Fibroblast of skin of right biceps (primary cell): ENCODE data around the gene ZC3HAV1.
A peak's percentile ranks its signal among the peaks of the same experiment; 100 is the strongest.
"Not testable (repeated sequence)": the region's sequence is repeated elsewhere in the genome, so short reads cannot be mapped to it uniquely, and the experiment has no call there.

Experiments used
- DNase-seq: peaks from one replicate; pipeline ENCODE4 v3.0.0-alpha.2; 2013

The ZC3HAV1 gene

DNA sequence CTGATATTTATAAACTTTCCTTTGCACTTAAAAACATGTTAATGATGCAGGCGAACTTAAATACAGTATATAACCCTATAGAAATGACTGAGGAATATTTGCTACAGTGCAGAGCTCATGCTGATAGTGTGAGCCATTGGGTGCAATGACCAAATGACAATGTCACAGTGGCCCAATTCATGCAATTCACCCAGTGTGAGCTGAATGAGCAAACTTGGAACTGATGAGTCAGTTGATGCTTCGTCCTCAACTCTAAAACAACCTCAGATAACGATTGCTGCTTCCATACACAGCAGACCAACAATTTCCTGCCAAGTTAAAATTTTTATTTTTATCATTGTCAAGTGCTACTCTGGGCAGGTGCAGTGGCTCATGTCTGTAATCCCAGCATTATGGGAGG, 61.5 kb downstream of the ZC3HAV1 start:
- no peak for DNase-seq

DNA sequence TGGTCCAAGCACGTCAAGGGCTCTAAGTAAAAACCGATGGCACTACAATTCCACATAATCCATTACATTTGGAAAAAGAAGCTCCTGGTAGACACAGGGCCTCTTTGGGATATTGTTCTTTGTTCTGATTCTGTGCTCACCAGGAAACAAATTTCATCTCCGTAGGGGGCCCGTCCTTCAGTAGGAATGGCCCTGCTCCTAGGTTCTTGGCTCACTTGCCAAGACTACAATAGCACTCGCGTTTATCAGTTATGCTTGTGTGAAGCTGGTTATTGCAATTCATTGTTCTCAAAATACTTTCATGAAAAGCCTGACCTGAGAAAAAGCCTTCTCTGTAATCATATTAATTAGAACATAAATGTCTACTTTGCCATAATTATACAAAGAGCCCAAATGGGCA, 63.4 kb downstream of the ZC3HAV1 start:
- DNase-seq = no peak

DNA sequence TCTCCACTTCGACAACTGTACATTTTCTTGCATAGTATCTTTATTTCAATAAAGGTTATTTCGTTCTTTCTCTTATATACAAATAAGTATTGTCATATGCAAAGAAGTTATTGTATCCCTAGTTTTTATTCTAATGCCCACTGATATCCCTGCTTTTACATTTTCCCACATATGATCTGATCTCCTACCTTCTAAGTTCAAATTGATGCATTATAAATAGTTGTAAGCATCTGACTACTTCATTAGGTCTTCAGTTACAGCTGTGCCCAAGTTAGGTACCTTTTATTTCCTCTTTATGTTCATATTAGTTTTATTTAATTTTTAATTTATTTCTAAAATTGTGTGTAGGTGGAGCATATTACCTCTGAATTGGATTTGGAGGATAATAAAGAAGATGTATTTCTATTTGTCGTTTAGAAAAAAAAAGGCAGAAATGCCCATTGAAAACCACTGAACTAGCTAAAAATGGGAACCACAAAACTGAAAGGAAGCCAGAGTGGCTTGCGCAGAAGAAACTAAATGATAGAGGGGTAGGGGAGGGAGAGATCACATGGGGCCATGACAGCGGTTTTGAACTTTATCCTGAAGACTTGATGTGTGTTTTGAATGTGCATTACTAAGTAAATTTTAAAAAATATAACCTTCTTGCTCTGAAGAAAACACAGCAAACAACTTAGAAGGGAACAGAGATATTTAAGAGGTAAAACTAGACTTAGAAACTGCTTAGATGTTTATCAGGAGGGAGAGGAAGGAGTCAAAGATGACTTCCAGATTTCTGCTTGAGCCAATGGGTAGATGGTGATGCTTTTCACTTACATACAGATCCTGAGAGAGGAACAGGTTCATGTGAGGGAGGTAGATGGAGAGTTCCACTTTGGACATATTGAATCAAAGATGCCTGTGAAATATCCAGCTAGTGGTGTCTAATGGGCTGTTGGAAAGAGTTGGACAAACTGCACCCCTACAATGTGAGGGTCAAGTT, 64.4 kb downstream of the ZC3HAV1 start:
- DNase-seq = no peak

DNA sequence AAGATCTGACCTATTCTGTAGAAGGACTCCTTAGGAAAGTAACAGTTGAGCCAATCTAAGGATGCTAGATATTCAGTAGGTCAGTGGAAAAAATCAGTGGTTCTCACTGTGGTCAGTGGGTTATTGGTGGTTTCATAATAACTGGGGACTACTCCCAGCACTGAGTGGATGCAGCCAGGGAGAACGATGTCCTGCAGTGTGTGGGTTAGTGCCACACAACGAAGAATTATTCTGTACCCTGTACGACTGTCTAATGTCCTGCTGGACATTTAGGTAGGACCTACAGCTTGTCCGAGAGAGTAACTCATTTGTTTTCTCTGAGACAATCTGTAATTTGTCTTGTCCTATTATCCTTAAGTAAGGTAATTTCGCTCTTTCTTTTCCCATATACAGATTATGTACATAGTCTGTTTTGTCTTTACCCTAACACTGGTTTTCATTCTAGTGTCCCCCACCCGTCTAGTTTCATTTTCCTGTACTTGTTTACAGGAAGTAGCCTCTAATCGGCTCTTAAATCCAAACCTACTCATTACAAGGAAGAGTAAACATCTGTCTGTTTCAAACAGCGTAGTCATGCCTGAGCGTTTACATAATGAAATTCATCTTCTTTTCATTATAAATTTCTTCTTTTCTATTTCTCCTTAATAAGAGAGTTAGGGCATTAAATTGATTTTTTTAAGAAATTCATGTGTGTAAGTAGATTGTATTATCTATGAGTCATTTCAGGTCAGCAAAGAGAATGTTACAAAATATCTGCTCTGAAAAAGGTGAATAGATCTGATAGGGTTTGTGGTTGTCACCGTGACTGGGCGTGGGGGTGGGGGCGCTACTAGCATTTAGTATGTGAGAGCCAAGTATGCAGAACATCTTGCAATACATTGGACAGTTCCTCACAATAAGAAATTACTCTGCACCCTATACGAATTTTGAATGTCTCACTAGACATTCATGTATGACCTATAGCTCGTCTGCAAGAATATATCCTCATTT, 65.4 kb downstream of the ZC3HAV1 start:
- no peak for DNase-seq

DNA sequence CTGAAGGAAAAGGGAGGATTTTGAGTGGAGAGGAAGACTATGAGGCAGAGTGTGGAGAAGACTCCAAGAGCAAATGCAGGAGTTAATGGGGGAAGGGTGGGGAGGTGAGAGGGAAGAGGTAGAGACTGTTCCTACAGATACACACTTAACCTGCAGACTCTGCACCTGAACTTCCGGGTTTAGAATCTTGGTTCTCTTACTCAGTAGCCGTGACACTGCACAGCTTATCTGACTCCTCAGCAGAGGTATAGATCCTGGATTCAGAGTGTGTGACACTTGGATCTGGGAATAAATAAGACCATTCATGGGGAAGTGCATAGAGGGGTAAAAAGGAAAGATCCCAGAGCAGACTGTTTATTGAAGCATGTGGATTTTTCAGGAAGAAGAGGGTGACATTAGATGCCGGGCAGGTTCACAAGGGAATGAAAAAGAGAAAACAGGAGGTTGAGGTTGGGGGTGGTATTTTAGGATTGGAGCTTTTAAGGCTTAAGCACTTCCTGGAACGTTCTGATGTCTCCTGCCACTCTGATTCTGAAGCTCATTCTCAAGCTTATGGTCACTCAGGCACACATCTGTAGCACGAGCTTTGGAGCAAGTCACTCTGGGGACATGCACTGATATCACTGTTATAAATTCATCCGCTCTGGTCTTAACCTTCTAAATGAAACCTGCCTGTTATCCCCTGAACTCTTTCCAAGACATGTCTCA, 68.0 kb downstream of the ZC3HAV1 start:
- DNase-seq = no peak

GRCh38 chr7:139038691-139039090, 70.8 kb downstream of the ZC3HAV1 start:
- DNase-seq = no peak

DNA sequence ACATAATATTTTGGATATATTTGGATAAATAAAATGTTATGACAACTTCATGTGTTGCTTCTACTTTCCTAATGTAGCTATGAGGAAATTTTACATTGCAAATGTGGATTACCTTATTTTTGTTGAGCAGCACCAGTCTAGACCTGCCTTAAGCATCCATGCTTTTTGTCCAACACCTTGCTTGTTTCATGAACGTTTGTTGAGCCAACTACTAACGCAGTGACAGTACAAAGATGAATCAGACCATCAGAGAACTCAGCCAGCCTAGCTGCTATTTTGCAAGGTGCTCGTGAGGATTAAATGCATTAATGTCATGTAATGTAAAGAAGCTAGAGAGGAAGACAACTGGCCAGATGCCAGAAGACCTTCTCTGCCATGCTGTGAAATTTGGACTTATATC, 72.6 kb downstream of the ZC3HAV1 start:
- DNase-seq = no peak

- DNase-seq = peak; percentile 81
Measured at GRCh38 chr7:139035586-139036353, 73.8 kb downstream of the ZC3HAV1 start, which contains the start of gene ZC3HAV1L. Gene ZC3HAV1L, minus strand, starts transcription at chr7:139036042. Its CDS starts 25 bp downstream, at chr7:139036017.

DNA sequence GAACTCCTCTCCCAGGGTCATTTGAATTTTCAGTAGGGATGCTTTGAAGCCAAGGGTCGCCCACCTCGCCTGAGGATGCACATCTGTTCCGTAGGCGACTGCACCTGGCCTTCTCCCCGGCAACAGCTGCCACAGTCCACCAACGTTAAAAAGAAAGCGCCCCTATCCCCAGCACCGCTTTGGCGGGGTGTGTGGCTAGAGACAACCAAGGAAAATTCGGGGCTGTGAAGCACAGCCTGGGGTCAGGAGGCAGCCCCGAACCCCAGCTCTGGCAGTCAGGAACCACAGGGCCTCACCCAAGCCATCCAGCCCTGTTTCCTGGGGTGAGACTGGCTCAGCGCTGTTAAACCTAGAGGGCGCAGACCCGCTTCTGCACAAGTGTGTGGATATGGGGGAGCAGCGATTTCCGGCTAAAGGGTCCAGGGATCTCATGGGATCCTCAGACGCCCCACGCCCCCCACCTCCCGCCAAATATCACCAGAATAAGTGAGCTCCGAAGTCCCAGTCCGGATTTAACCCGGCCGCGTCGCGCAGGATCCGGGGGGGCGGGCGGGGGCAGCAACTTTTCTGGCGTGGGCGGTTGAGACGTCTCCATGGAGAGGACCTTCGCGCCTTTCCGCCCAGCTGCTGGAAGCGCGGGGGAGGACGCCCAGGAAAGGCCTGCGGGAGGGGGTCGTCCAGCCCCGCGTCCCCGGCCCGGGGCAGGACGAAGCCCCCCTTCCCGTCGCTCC, 74.5 kb downstream of the ZC3HAV1 start:
- peak; percentile 47 for DNase-seq

DNA sequence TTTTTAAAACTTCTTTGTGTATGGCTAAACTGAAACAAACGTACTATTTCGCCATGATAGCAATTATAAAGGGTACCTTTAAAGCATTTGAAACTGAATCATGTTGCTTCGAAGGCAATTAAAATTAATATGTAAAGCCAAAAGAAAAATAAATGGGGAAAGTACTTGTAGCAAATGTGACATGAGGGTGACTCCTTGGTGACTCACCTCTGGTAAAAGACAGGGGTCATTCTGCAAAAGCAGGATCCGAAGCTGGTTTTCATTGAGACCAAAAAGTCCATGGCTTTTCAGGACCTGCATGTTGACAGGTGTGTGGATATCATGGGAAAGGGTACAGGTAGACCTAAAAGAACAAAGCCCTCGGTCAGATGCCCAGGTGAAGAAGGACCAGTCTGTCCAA, 75.2 kb downstream of the ZC3HAV1 start:
- DNase-seq = peak; percentile 16

DNA sequence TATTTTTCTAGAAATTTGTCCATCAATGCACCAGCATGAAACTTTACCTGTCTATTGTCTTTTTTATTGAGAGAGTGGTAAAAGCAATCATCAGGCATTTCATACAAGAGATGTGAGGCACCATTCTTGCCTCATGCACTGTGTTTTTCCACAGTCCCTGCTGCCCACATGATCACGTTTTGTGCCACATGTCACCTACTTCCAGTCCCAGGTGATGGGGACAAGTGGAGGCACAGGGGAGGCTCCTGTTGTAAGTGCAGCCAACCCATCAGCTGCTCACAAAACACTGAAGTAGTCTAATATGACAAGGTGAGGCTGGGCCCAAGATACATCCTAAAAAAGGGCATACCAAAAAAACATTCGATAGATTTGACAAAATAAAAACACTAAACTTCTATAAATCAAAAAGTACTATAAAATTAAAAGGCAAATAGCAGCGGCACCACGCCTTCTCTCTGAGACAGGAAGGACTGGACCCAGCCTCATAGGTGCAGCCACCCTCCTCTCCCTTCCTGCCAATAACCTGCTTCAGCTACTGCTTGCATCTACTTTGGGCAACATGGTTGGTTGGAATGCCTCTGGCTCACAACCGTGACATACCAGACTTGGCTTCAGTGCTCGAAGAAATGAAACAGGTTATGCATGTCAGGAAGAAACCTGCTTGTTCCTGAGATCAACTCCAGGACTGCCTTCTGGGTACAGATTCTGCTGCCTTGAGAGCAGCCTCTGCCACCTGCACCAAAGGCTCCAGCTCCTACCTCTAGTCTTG, 76.0 kb downstream of the ZC3HAV1 start:
- no peak for DNase-seq

DNA sequence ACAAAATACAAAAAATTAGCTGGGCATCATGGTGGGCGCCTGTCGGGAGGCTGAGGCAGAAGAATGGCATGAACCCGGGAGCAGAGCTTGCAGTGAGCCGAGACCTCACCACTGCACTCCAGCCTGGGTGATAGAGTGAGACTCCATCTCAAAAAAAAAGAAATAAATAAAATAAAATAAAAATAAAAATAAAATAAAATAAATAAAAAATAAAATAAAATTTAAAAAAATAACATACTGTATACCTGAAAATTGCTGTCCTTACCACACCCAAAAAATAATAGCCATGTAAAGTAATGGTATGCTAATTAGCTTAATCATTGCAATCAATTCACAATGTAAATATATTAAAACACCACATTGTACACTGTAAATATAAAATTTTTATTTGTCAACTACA, 77.0 kb downstream of the ZC3HAV1 start:
- DNase-seq = no peak

DNA sequence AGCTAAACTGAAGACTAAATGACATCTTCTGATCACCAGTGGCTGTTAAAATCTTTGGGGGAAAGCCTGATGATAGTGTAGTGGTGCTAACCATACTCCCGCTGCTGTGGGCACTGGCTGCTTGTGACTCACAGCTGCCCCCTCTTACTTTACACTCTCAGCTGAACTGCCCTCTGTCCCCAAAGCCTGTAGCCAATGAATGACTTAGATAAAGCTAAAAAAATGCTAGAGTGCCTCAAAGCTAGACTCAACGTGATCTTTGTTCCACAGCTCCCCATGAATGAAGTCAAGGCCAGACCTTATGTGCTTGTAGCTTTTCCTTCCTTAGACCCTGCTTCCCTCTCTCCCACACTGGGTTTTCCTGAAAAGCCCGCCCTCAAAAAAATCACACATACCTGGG, 80.2 kb downstream of the ZC3HAV1 start:
- DNase-seq = no peak

GRCh38 chr7:139026551-139026950, 83.0 kb downstream of the ZC3HAV1 start:
- DNase-seq = no peak

GRCh38 chr7:139025861-139026260, 83.7 kb downstream of the ZC3HAV1 start:
- DNase-seq = not testable (repeated sequence)

GRCh38 chr7:139023076-139023475, 86.4 kb downstream of the ZC3HAV1 start:
- peak; percentile 5 for DNase-seq

- no peak for DNase-seq
Measured at GRCh38 chr7:139022286-139022685, 87.2 kb downstream of the ZC3HAV1 start.

GRCh38 chr7:139018910-139019309, 90.6 kb downstream of the ZC3HAV1 start:
- no peak for DNase-seq

DNA sequence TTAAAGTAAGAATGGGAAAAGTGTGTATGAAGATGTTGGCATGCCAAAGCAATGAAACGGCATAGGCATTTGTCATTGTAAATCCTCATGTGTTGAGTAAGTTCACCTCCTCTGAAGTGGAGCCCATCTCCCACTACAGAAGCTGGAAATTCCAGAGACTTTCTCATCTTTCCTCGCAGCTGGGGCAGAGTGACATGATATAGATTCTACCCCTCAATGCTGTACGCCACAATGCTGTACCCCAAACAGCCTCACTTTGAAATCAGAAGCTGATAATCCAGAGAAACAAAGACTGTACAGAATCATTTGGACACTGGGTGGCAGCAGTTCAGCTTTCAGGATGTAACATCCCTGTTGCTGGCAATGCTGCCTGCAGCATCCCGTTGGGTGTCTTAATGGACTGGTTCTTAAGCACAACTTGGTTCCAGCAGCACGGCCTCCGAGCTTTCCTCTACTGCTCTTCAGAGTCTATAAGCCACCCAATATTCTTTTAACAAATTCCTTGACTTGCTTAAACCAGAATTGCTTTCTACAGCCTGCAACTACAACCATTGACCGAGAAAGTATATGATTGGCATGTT, 92.5 kb downstream of the ZC3HAV1 start:
- DNase-seq = peak; percentile 65

DNA sequence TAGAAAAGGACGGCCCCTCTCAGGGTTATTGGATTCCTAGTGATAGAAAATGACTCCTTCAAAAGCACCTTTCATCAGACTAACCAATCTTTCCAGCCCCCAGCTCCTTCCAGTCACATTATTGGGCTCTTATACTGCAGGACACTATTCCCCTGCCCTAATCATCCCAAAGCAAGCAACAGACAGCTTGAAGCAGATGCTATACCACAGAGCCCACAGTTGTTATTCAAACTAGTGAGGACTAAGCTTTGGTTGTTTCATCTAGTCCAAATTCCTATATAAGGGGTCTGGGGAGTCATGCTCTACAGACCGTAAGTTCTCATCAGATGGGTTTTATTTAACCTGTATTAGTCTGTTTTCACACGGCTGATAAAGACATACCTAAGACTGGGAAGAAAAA, 98.1 kb downstream of the ZC3HAV1 start:
- DNase-seq = no peak
